GM12801 (cell line): ENCODE data around the gene RARG.

Experiments used
- CTCF ChIP-seq: IDR thresholded peaks from one replicate; pipeline ENCODE4 v1.5.1; 2011; ENCODE audit warnings: control low read depth; ENCODE audit not compliant: insufficient read length; ENCODE audit errors: extremely low read depth

The RARG gene

GRCh38 chr12:53224061-53224896 lies 7.7 kb downstream of the RARG start:
- TF ChIP-seq CTCF = no peak

DNA sequence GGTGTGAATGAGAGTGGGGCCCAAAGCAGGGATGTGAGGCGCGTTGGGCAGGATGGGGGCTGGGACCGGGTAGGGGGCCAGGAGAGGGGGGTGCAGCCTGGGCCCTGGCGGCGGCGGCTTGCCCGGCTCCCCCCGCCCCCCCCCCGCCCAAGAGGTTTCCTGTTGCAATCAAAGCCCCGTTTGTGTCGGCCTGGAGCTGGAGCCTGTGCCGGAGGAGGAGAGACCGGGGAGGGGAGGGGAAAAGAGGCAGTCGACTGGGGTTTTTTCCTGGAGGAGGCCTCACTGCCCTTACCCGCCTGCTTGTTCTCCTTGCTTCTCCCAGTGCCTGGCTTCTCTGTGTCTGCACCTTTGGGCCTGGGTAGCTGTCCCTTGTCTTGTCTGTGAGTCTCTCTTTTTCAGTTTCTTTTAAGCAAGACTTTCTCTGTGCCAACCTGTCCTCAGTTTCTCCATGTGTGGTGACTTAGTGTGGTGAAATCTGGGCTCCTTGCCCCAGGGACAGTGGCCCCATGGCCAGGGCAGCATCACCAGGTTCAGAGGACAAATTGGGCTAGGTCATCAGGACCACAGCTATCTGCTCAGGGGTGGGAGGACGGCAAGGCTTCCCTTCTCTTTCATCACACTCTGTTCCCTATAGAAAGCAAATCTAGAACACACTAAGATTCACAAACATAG lies 8.5 kb downstream of the RARG start:
- no peak for TF ChIP-seq CTCF

GRCh38 chr12:53222806-53223261 lies 9.2 kb downstream of the RARG start:
- TF ChIP-seq CTCF = no peak

- TF ChIP-seq CTCF = no peak
Measured at GRCh38 chr12:53222170-53222721, 9.8 kb downstream of the RARG start.

GRCh38 chr12:53221203-53222080 lies 10.6 kb downstream of the RARG start:
- no peak for TF ChIP-seq CTCF

- no peak for TF ChIP-seq CTCF
Measured at GRCh38 chr12:53220694-53221202, 11.3 kb downstream of the RARG start.
